Brain microvascular endothelial cell (primary cell): ENCODE measurements around the gene UCK2.

ENCODE experiments used
- DNase-seq: peaks from one replicate; pipeline ENCODE4 v3.0.0-alpha.2; 2020
- H3K27ac ChIP-seq: fragments of 250-450 bp; sonication (Bioruptor Pico); 2 replicates; pipeline ENCODE4 v1.5.1; 2020; ENCODE audit warnings: mild to moderate bottlenecking, moderate library complexity
- H3K27me3 ChIP-seq: fragments of 250-450 bp; sonication (Bioruptor Pico); replicated peaks from 2 replicates; pipeline ENCODE4 v1.5.1; 2020; ENCODE audit warnings: mild to moderate bottlenecking
- H3K36me3 ChIP-seq: fragments of 250-450 bp; sonication (Bioruptor Pico); replicated peaks from 2 replicates; pipeline ENCODE4 v1.5.1; 2020; ENCODE audit warnings: mild to moderate bottlenecking
- H3K4me3 ChIP-seq: 2 replicates; pipeline ENCODE4 v1.5.1; 2011; ENCODE audit warnings: low read depth, mild to moderate bottlenecking, control low read depth, low read length, moderate library complexity
- in situ Hi-C: cut with HindIII; loops from 2 replicates; pipeline ENCODE4 v1.10.0; 2017; ENCODE audit warnings: low sequenced_read_pairs, low pct_ligation_motif_present
- TF ChIP-seq, protein P1 (sequence below): IDR thresholded peaks from 2 replicates; pipeline ENCODE4 v1.5.1; 2011; ENCODE audit warnings: low read depth, mild to moderate bottlenecking, moderate library complexity, low read length, control low read depth, inconsistent platforms; ENCODE audit errors: missing control alignments

The UCK2 gene

GRCh38 chr1:165824269-165824643 is 3.2 kb upstream of the UCK2 start:
- no peak for DNase-seq
- Histone ChIP-seq H3K27ac (no peak overlapping the region), H3K36me3 (no peaks in the 10 kb centered on the region), H3K27me3 (no peaks in the 10 kb centered on the region), H3K4me3 (no peak overlapping the region)
- in situ Hi-C loops, result no loop called here
- TF ChIP-seq, protein P1, sequence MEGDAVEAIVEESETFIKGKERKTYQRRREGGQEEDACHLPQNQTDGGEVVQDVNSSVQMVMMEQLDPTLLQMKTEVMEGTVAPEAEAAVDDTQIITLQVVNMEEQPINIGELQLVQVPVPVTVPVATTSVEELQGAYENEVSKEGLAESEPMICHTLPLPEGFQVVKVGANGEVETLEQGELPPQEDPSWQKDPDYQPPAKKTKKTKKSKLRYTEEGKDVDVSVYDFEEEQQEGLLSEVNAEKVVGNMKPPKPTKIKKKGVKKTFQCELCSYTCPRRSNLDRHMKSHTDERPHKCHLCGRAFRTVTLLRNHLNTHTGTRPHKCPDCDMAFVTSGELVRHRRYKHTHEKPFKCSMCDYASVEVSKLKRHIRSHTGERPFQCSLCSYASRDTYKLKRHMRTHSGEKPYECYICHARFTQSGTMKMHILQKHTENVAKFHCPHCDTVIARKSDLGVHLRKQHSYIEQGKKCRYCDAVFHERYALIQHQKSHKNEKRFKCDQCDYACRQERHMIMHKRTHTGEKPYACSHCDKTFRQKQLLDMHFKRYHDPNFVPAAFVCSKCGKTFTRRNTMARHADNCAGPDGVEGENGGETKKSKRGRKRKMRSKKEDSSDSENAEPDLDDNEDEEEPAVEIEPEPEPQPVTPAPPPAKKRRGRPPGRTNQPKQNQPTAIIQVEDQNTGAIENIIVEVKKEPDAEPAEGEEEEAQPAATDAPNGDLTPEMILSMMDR, result no peak

DNA sequence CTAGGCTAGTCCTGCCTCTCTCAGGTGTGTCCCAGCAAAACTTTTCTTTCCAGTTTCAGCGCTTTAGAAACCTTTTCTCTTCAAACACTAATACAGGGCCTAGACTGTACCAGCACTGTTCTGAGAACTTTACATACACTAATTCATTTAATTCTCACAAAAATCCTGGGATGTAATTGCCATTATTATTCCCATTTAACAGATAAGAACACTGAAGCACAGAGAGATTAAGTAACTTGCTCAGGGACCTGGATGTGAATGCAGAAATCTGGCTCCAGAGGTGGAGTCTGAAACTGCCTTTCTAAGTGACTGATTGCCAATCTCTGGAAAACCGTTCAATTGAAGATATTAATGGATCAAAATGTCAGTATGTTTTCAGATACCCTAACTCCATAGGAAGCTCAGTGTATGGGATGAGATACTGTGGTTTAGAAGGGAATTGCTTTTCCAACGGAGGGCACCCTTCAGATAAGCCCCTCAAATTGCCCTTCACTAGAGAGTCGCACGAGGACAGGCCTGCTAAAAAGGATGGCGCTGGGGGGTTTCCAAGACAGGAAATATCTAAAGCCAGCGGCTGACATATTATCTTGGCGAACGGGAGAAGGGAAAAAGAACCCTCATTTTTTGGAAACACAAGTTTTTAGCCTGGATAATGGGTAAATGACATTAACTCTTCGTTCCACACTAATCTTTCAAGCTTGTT is 698 bp upstream of the UCK2 start:
- H3K27me3 ChIP-seq, result no peaks in the 10 kb centered on the region
- peak overlapping the region; percentile 89 for H3K4me3 ChIP-seq
- no peak for DNase-seq
- in situ Hi-C loops, result no loop called here
- TF ChIP-seq, protein P1, result no peak
- H3K36me3 ChIP-seq, result no peaks in the 10 kb centered on the region
- H3K27ac ChIP-seq, result no peak overlapping the region

- Histone ChIP-seq H3K4me3 (peak overlapping the region; percentile 89), H3K27me3 (no peaks in the 10 kb centered on the region), H3K36me3 (no peaks in the 10 kb centered on the region), H3K27ac (peak overlapping the region; percentile 76)
- TF ChIP-seq, protein P1, result no peak
- DNase-seq, result peak; percentile 10
- in situ Hi-C loops, result no loop called here
Measured at GRCh38 chr1:165828103-165828668, 772 bp downstream of the UCK2 start.

GRCh38 chr1:165828669-165829329 is 1.4 kb downstream of the UCK2 start:
- peak overlapping the region; percentile 89 for H3K4me3 ChIP-seq
- DNase-seq, result peak; percentile 80
- H3K36me3 ChIP-seq, result no peaks in the 10 kb centered on the region
- H3K27me3 ChIP-seq, result no peaks in the 10 kb centered on the region
- H3K27ac ChIP-seq, result peak overlapping the region; percentile 76
- in situ Hi-C loops, result no loop called here
- TF ChIP-seq, protein P1, result no peak

DNA sequence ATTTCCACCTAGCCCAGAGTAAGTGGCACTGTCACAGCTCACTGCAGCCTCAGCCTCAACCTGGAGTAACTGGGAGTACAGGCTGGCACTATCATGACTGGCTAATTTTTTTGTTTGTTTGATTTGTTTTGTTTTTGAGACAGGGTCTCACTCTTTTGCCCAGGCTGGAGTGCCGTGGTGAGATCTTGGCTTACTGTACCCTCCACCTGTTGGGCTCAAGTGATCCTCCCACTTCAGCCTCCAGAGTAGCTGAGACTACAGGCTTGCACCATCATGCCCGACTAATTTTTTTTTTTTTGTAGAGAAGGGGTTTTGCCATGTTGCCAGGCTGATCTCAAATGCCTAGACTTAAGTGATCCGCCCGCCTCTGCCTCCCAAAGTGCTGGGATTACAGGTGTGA is 2.5 kb downstream of the UCK2 start:
- Histone ChIP-seq H3K36me3 (no peaks in the 10 kb centered on the region), H3K27me3 (no peaks in the 10 kb centered on the region), H3K4me3 (no peak overlapping the region), H3K27ac (no peak overlapping the region)
- TF ChIP-seq, protein P1, result no peak
- in situ Hi-C loops, result no loop called here
- DNase-seq, result no peak
